A549 (cell line): ENCODE data around the gene CSDE1.

Source experiments
- BHLHE40 ChIP-seq: IDR thresholded peaks from 2 replicates; pipeline ENCODE4 v1.6.1; 2012; ENCODE audit warnings: low read depth, low read length, inconsistent platforms
- CBX2 ChIP-seq: fragments of 200-600 bp; sonication (generic); IDR thresholded peaks from 2 replicates; pipeline ENCODE4 v1.6.1; 2016; ENCODE audit warnings: low read depth, mild to moderate bottlenecking, borderline replicate concordance
- CEBPB ChIP-seq, 2 experiments: fragments of >200 bp in 1 of 2; sonication (Bioruptor Twin) in 1 of 2; formaldehyde crosslinking in 1 of 2; IDR thresholded peaks; 2 replicates each; pipeline ENCODE4 v1.6.1; 2012 to 2016
- EHMT2 ChIP-seq: fragments of 200-600 bp; sonication (generic); IDR thresholded peaks from 2 replicates; pipeline ENCODE4 v1.6.1; 2016; ENCODE audit warnings: antibody characterized with exemption, low read depth, mild to moderate bottlenecking, moderate library complexity
- EP300 ChIP-seq, 2 experiments: fragments of >200 bp; sonication (Bioruptor Twin); formaldehyde crosslinking; IDR thresholded peaks; 2 replicates in 1 of 2; 3 replicates in 1 of 2; pipeline ENCODE4 v1.6.1; 2016 to 2017
- HOXA7 ChIP-seq: fragments of 250-450 bp; sonication (Bioruptor Pico); IDR thresholded peaks from 2 replicates; pipeline ENCODE4 v1.5.0; 2020; ENCODE audit warnings: mild to moderate bottlenecking, moderate library complexity
- KDM5A ChIP-seq: fragments of 200-600 bp; sonication (generic); IDR thresholded peaks from 2 replicates; pipeline ENCODE4 v1.6.1; 2016; ENCODE audit warnings: antibody characterized with exemption, mild to moderate bottlenecking
- MAFK ChIP-seq: fragments of 450-650 bp; IDR thresholded peaks from 2 replicates; pipeline ENCODE4 v1.6.1; 2014; ENCODE audit not compliant: partially characterized antibody
- NPAS2 ChIP-seq: fragments of 250-450 bp; sonication (Bioruptor Pico); IDR thresholded peaks from 2 replicates; pipeline ENCODE4 v1.8.0; 2022; ENCODE audit warnings: mild to moderate bottlenecking, moderate library complexity, borderline replicate concordance
- POLR2A ChIP-seq: IDR thresholded peaks from 2 replicates; pipeline ENCODE4 v1.6.1; 2012; ENCODE audit warnings: mild to moderate bottlenecking, low read length
- RAD21 ChIP-seq, 2 experiments: fragments of >200 bp in 1 of 2; sonication (Bioruptor Twin) in 1 of 2; formaldehyde crosslinking in 1 of 2; IDR thresholded peaks in 1 of 2; conservative IDR thresholded peaks in 1 of 2; 2 replicates in 1 of 2; 3 replicates in 1 of 2; pipeline ENCODE4 v1.6.1; 2012 to 2018; ENCODE audit warnings: inconsistent platforms in 1 of 2
- ZC3H11A ChIP-seq: fragments of 450-650 bp; IDR thresholded peaks from 2 replicates; pipeline ENCODE4 v1.6.1; 2014; ENCODE audit warnings: antibody characterized with exemption, mild to moderate bottlenecking
- TF ChIP-seq, protein P1 (sequence below): fragments of >200 bp; sonication (Bioruptor Twin); formaldehyde crosslinking; IDR thresholded peaks from 3 replicates; pipeline ENCODE4 v1.5.1; 2016
- TF ChIP-seq, protein P2 (sequence below): IDR thresholded peaks from 2 replicates; pipeline ENCODE4 v1.6.1; 2012

DNA sequence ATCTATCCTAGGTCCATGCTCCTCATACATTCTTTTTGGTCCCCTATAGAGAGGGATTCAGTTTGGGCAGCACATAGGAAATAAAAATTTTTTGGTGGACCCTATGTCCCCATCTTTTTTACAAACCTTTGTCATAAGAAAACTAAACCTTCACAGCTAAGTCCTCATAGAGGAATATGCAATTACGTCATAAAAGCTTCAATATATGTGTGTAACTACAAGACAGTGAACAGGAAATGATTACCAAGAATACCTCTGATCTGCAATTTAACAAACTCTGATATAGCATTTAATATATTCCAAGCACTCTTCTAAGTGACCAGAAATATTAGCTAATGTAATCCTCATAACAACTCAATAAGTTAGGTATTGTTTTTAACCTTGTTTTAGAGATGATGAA lies 81.7 kb downstream of the CSDE1 start:
- TF ChIP-seq RAD21 (conservative IDR thresholded peaks at IDR 0.05 in 1 of 2, IDR thresholded peaks at IDR 0.05 in 1 of 2): no peak
- no peak for TF ChIP-seq EHMT2
- no peak for TF ChIP-seq POLR2A
- no peak for TF ChIP-seq HOXA7 (CRISPR knock-in tag)
- TF ChIP-seq, protein P1, sequence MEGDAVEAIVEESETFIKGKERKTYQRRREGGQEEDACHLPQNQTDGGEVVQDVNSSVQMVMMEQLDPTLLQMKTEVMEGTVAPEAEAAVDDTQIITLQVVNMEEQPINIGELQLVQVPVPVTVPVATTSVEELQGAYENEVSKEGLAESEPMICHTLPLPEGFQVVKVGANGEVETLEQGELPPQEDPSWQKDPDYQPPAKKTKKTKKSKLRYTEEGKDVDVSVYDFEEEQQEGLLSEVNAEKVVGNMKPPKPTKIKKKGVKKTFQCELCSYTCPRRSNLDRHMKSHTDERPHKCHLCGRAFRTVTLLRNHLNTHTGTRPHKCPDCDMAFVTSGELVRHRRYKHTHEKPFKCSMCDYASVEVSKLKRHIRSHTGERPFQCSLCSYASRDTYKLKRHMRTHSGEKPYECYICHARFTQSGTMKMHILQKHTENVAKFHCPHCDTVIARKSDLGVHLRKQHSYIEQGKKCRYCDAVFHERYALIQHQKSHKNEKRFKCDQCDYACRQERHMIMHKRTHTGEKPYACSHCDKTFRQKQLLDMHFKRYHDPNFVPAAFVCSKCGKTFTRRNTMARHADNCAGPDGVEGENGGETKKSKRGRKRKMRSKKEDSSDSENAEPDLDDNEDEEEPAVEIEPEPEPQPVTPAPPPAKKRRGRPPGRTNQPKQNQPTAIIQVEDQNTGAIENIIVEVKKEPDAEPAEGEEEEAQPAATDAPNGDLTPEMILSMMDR: no peak
- TF ChIP-seq, protein P2, sequence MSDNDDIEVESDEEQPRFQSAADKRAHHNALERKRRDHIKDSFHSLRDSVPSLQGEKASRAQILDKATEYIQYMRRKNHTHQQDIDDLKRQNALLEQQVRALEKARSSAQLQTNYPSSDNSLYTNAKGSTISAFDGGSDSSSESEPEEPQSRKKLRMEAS: no peak
- no peak for TF ChIP-seq CBX2
- TF ChIP-seq NPAS2: no peak
- TF ChIP-seq ZC3H11A: no peak
- no peak for TF ChIP-seq BHLHE40
- no peak for TF ChIP-seq CEBPB (IDR thresholded peaks at IDR 0.05)
- TF ChIP-seq MAFK: no peak
- TF ChIP-seq EP300 (IDR thresholded peaks at IDR 0.05): no peak
- no peak for TF ChIP-seq KDM5A
